Endothelial cell (in vitro differentiated cells): ENCODE results near the gene LANCL2. TPM values are rescaled to one million over a fixed set of nuclear protein-coding genes. Genes with fewer than 3 reads are reported as not detected.

Experiments used
- DNase-seq: peaks from one replicate; pipeline ENCODE4 v3.0.0; 2021; ENCODE audit warnings: low spot score
- H3K27ac Mint-ChIP-seq: one replicate; pipeline ENCODE4 v1.8.0; 2021; ENCODE audit warnings: mixed read lengths, inconsistent platforms; ENCODE audit not compliant: unreplicated experiment
- H3K27me3 Mint-ChIP-seq: one replicate; pipeline ENCODE4 v1.8.0; 2021; ENCODE audit warnings: mild to moderate bottlenecking, moderate library complexity, mixed read lengths, inconsistent platforms; ENCODE audit not compliant: unreplicated experiment
- H3K36me3 Mint-ChIP-seq: one replicate; pipeline ENCODE4 v1.8.0; 2021; ENCODE audit warnings: mild to moderate bottlenecking, low read depth, mixed read lengths, inconsistent platforms; ENCODE audit not compliant: unreplicated experiment
- H3K4me1 Mint-ChIP-seq: one replicate; pipeline ENCODE4 v1.8.0; 2021; ENCODE audit warnings: mild to moderate bottlenecking, mixed read lengths, inconsistent platforms; ENCODE audit not compliant: unreplicated experiment
- H3K4me3 Mint-ChIP-seq: one replicate; pipeline ENCODE4 v1.8.0; 2021; ENCODE audit warnings: mild to moderate bottlenecking, mixed read lengths, inconsistent platforms; ENCODE audit not compliant: unreplicated experiment
- H3K9me3 Mint-ChIP-seq: one replicate; pipeline ENCODE4 v1.8.0; 2021; ENCODE audit warnings: mixed read lengths, inconsistent platforms; ENCODE audit not compliant: unreplicated experiment
- CTCF ChIP-seq: fragments of 200-600 bp; sonication (generic); IDR thresholded peaks from one replicate; pipeline ENCODE4 v1.5.0; 2021; ENCODE audit warnings: antibody characterized with exemption; ENCODE audit not compliant: unreplicated experiment
- total RNA-seq: library from RNA; stranded (reverse); fragmentation: NEBNext Ultra II Directional; extraction: Animal tissue kit (Norgen Biotek cat#: 25700); gene quantifications from one replicate; pipeline ENCODE4 v1.2.1, GENCODE V29; 2021; ENCODE audit not compliant: unreplicated experiment

The LANCL2 gene
- total RNA-seq, 1 donor from 2014 or later, result 14.8 TPM

GRCh38 chr7:55440040-55440690, 75.0 kb downstream of the LANCL2 start:
- no peak overlapping the region for H3K4me3 Mint-ChIP-seq
- DNase-seq, result no peak
- no peak for TF ChIP-seq CTCF
- H3K36me3 Mint-ChIP-seq, result peaks cover 2% of the 10 kb centered on the region
- peaks cover 5% of the 10 kb centered on the region for H3K9me3 Mint-ChIP-seq
- H3K4me1 Mint-ChIP-seq, result peaks cover 15% of the 10 kb centered on the region
- H3K27ac Mint-ChIP-seq, result no peak overlapping the region
- H3K27me3 Mint-ChIP-seq, result peaks cover 6% of the 10 kb centered on the region

GRCh38 chr7:55441002-55441401, 75.9 kb downstream of the LANCL2 start:
- Mint-ChIP-seq H3K4me1 (peaks cover 15% of the 10 kb centered on the region), H3K27ac (no peak overlapping the region), H3K4me3 (no peak overlapping the region), H3K27me3 (peaks cover 6% of the 10 kb centered on the region), H3K36me3 (peaks cover 4% of the 10 kb centered on the region), H3K9me3 (peaks cover 5% of the 10 kb centered on the region)
- no peak for DNase-seq
- no peak for TF ChIP-seq CTCF

GRCh38 chr7:55441774-55442522, 76.8 kb downstream of the LANCL2 start:
- H3K27me3 Mint-ChIP-seq, result peaks cover 6% of the 10 kb centered on the region
- H3K36me3 Mint-ChIP-seq, result peaks cover 4% of the 10 kb centered on the region
- no peak overlapping the region for H3K4me3 Mint-ChIP-seq
- H3K27ac Mint-ChIP-seq, result no peak overlapping the region
- no peak for DNase-seq
- H3K9me3 Mint-ChIP-seq, result peaks cover 5% of the 10 kb centered on the region
- peaks cover 15% of the 10 kb centered on the region for H3K4me1 Mint-ChIP-seq
- TF ChIP-seq CTCF, result no peak

- H3K4me3 Mint-ChIP-seq, result no peak overlapping the region
- H3K9me3 Mint-ChIP-seq, result no peaks in the 10 kb centered on the region
- H3K27me3 Mint-ChIP-seq, result peaks cover 3% of the 10 kb centered on the region
- DNase-seq, result no peak
- H3K4me1 Mint-ChIP-seq, result no peaks in the 10 kb centered on the region
- H3K27ac Mint-ChIP-seq, result no peak overlapping the region
- TF ChIP-seq CTCF, result no peak
- H3K36me3 Mint-ChIP-seq, result peaks cover 4% of the 10 kb centered on the region
Measured at GRCh38 chr7:55444786-55445185, 79.6 kb downstream of the LANCL2 start.

- DNase-seq, result no peak
- Mint-ChIP-seq H3K9me3 (no peaks in the 10 kb centered on the region), H3K27ac (no peak overlapping the region), H3K4me3 (no peak overlapping the region), H3K27me3 (no peaks in the 10 kb centered on the region), H3K4me1 (no peaks in the 10 kb centered on the region), H3K36me3 (peaks cover 4% of the 10 kb centered on the region)
- TF ChIP-seq CTCF, result no peak
Measured at GRCh38 chr7:55448526-55448925, 83.4 kb downstream of the LANCL2 start.
